ENCODE results near the gene PIAS2. TPM values are rescaled to one million over a fixed set of nuclear protein-coding genes. Genes with fewer than 3 reads are reported as not detected.

Gene PIAS2
- total RNA-seq, 1 experiment from 2014 or later: 72.8 TPM

GRCh38 chr18:46794607-46795006 is 122.7 kb downstream of the PIAS2 start:
- POLR2A ChIA-PET (ENCODE audit: low non-redundant PET): no interaction called here
- Histone ChIP-seq H3K4me3 (ENCODE audit: low read depth, low read length, poor library complexity, severe bottlenecking) (no peak overlapping the region), H3K9me3 (ENCODE audit: low read depth, low read length, poor library complexity, severe bottlenecking) (no peaks in the 10 kb centered on the region), H3K27me3 (replicated peaks; ENCODE audit: insufficient read depth, low read depth, low read length, poor library complexity) (no peaks in the 10 kb centered on the region), H3K36me3 (ENCODE audit: insufficient read depth, low read length, poor library complexity, severe bottlenecking) (no peaks in the 10 kb centered on the region), H3K4me1 (ENCODE audit: insufficient read depth, low read length, poor library complexity, severe bottlenecking) (no peaks in the 10 kb centered on the region), H3K27ac (ENCODE audit: low read depth, low read length, poor library complexity, severe bottlenecking) (no peak overlapping the region)
- BruUV-seq (replicated peaks): no TSS peak
- CTCF ChIA-PET: no interaction called here
- TF ChIP-seq CTCF (conservative IDR thresholded peaks at IDR 0.05; ENCODE audit: low read depth, low read length) (no peak), EZH2 (IDR thresholded peaks at IDR 0.05; ENCODE audit: borderline replicate concordance, low read depth, low read length, poor library complexity, severe bottlenecking) (no peak)
- no peak for DNase-seq (ENCODE audit: low spot score)
- intact Hi-C loops (cut with micrococcal nuclease; ENCODE audit: unreplicated experiment): no loop called here

- TF ChIP-seq EZH2 (IDR thresholded peaks at IDR 0.05; ENCODE audit: borderline replicate concordance, low read depth, low read length, poor library complexity, severe bottlenecking) (no peak), CTCF (conservative IDR thresholded peaks at IDR 0.05; ENCODE audit: low read depth, low read length) (peak; percentile 30; the same call in 1 of the 2 replicates)
- peak; percentile 18 for DNase-seq (ENCODE audit: low spot score)
- BruUV-seq (replicated peaks): no TSS peak
- ChIA-PET POLR2A (ENCODE audit: low non-redundant PET) (interaction anchor here (0.6 kb wide), 1 partner anchor 9 kb away, joined by 20 read pairs; no protein-coding TSS in a partner anchor), CTCF (no interaction called here)
- H3K36me3 ChIP-seq (ENCODE audit: insufficient read depth, low read length, poor library complexity, severe bottlenecking): no peaks in the 10 kb centered on the region
- no peaks in the 10 kb centered on the region for H3K4me1 ChIP-seq (ENCODE audit: insufficient read depth, low read length, poor library complexity, severe bottlenecking)
- no peaks in the 10 kb centered on the region for H3K9me3 ChIP-seq (ENCODE audit: low read depth, low read length, poor library complexity, severe bottlenecking)
- H3K27ac ChIP-seq (ENCODE audit: low read depth, low read length, poor library complexity, severe bottlenecking): no peak overlapping the region
- H3K4me3 ChIP-seq (ENCODE audit: low read depth, low read length, poor library complexity, severe bottlenecking): no peak overlapping the region
- H3K27me3 ChIP-seq (replicated peaks; ENCODE audit: insufficient read depth, low read depth, low read length, poor library complexity): no peaks in the 10 kb centered on the region
- intact Hi-C loops (cut with micrococcal nuclease; ENCODE audit: unreplicated experiment): no loop called here
Measured at GRCh38 chr18:46793565-46793964, 123.7 kb downstream of the PIAS2 start.

GRCh38 chr18:46789088-46789487 is 128.2 kb downstream of the PIAS2 start:
- TF ChIP-seq EZH2 (IDR thresholded peaks at IDR 0.05; ENCODE audit: borderline replicate concordance, low read depth, low read length, poor library complexity, severe bottlenecking) (no peak), CTCF (conservative IDR thresholded peaks at IDR 0.05; ENCODE audit: low read depth, low read length) (no peak)
- peaks cover 3% of the 10 kb centered on the region for H3K36me3 ChIP-seq (ENCODE audit: insufficient read depth, low read length, poor library complexity, severe bottlenecking)
- H3K27me3 ChIP-seq (replicated peaks; ENCODE audit: insufficient read depth, low read depth, low read length, poor library complexity): no peaks in the 10 kb centered on the region
- H3K4me1 ChIP-seq (ENCODE audit: insufficient read depth, low read length, poor library complexity, severe bottlenecking): no peaks in the 10 kb centered on the region
- POLR2A ChIA-PET (ENCODE audit: low non-redundant PET): no interaction called here
- no peak for DNase-seq (ENCODE audit: low spot score)
- CTCF ChIA-PET: no interaction called here
- intact Hi-C loops (cut with micrococcal nuclease; ENCODE audit: unreplicated experiment): no loop called here
- peaks cover 4% of the 10 kb centered on the region for H3K9me3 ChIP-seq (ENCODE audit: low read depth, low read length, poor library complexity, severe bottlenecking)
- H3K4me3 ChIP-seq (ENCODE audit: low read depth, low read length, poor library complexity, severe bottlenecking): no peak overlapping the region
- H3K27ac ChIP-seq (ENCODE audit: low read depth, low read length, poor library complexity, severe bottlenecking): no peak overlapping the region
- BruUV-seq (replicated peaks): no TSS peak
